Activated T-helper 2 cell treated with anti-CD3 and anti-CD28 coated beads, Interferon-gamma antibody, Interleukin-2, Interleukin-4, amounts not matched to agents 10 μg/mL and 5 μg/mL and 100 μg/mL, durations not matched to agents 14 hours and 24 hours and 36 hours (primary cell): ENCODE measurements around the gene MED13. TPM values are rescaled to one million over a fixed set of nuclear protein-coding genes. Genes with fewer than 3 reads are reported as not detected.

Experiments used
- DNase-seq: peaks from one replicate; pipeline ENCODE4 v3.0.0; 2021; ENCODE audit warnings: low spot score
- H3K27ac Mint-ChIP-seq: one replicate; pipeline ENCODE4 v1.8.0; 2021; ENCODE audit warnings: mixed read lengths
- H3K27me3 Mint-ChIP-seq: one replicate; pipeline ENCODE4 v1.8.0; 2021; ENCODE audit warnings: low read depth, mixed read lengths
- H3K36me3 Mint-ChIP-seq: one replicate; pipeline ENCODE4 v1.8.0; 2021; ENCODE audit warnings: low read depth, mixed read lengths
- H3K4me1 Mint-ChIP-seq: one replicate; pipeline ENCODE4 v1.8.0; 2021; ENCODE audit warnings: low read depth, mixed read lengths
- H3K4me3 Mint-ChIP-seq: one replicate; pipeline ENCODE4 v1.8.0; 2021; ENCODE audit warnings: low read depth, mild to moderate bottlenecking, moderate library complexity, mixed read lengths
- H3K9me3 Mint-ChIP-seq: one replicate; pipeline ENCODE4 v1.8.0; 2021; ENCODE audit warnings: mixed read lengths
- intact Hi-C: fragments of 100-400 bp; cut with micrococcal nuclease; formaldehyde crosslinking; loops from one replicate; pipeline ENCODE4 v1.15.1; 2023
- total RNA-seq: library from RNA; stranded (reverse); gene quantifications from 2 replicates; pipeline ENCODE4 v1.2.3, GENCODE V29; 2022

Gene MED13
- total RNA-seq, 1 donor from 2014 or later = 59.4 TPM

DNA sequence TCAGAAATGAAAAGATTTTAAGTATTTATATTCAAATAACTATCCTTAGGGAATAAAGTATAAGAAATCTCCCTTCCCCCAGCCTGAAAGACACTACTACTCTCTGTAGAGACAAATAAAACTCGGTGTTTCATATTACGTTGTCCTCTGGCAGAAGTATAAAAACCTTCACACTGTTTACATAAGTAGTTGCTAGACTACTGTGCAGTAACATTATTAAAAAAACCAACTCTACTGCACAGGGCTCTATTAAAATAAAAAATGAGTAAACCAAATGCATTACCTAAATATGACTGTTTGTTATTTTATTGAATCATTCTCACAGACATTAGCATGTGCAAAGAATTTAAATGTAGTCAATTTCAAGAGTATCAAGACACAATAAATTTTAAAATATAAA lies 67.4 kb downstream of the MED13 start:
- no peak for DNase-seq
- intact Hi-C loops = no loop called here
- H3K27ac Mint-ChIP-seq = no peak overlapping the region
- H3K36me3 Mint-ChIP-seq = peaks cover 33% of the 10 kb centered on the region
- no peaks in the 10 kb centered on the region for H3K27me3 Mint-ChIP-seq
- H3K4me1 Mint-ChIP-seq = peaks cover 9% of the 10 kb centered on the region
- no peak overlapping the region for H3K4me3 Mint-ChIP-seq
- H3K9me3 Mint-ChIP-seq = no peaks in the 10 kb centered on the region

DNA sequence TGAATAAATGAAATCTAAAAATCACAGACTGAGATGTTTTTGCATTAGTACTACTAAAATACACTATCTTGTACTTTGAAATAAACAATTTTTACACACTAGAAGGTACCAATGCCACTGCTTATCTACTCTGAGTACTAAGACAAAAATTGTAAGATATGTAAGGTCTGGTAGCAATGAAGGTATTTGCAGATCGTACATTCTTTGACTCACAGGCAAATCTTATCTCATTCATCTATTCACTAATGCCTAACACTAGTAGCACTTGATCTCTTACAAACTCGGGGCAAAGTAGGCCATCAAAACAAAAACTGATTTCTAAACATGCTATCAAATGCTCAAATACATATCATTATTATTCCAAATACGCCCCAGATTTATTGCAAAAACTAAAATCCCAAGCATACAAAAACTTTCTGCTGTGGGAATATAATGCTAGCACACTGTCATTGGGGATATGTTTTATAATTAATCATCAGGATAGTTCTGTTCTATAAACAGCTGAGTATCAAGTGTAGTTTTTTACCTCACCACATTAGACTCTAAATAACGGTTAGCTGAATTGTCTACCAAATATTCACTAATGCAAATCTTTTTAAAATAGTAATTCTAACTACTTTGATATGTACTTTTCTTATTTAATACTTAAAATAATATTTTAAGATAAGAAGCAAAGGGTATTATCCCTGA lies 68.0 kb downstream of the MED13 start:
- Mint-ChIP-seq H3K27me3 (no peaks in the 10 kb centered on the region), H3K4me1 (peaks cover 9% of the 10 kb centered on the region), H3K4me3 (no peak overlapping the region), H3K36me3 (peaks cover 37% of the 10 kb centered on the region), H3K9me3 (no peaks in the 10 kb centered on the region), H3K27ac (no peak overlapping the region)
- DNase-seq = no peak
- intact Hi-C loops = no loop called here

DNA sequence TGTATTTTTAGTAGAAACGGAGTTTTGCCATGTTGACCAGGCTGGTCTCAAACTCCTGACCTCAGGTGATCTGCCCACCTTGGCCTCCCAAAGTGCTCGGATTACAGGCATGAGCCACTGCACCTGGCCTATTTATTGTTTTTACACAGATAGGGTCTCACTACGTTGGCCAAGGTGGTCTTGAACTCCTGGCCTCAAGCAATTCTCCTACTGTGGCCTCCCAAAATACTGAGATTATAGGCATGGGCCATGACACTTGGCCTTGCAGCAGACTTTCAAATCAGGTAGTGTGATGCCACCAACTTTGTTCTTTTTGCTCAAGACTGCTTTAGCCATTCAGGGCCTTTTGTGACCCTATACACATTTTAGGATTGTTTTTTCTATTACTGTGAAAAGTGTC lies 75.6 kb downstream of the MED13 start:
- peaks cover 51% of the 10 kb centered on the region for H3K36me3 Mint-ChIP-seq
- no peak overlapping the region for H3K4me3 Mint-ChIP-seq
- H3K4me1 Mint-ChIP-seq = no peaks in the 10 kb centered on the region
- no peak for DNase-seq
- H3K9me3 Mint-ChIP-seq = no peaks in the 10 kb centered on the region
- no peak overlapping the region for H3K27ac Mint-ChIP-seq
- no peaks in the 10 kb centered on the region for H3K27me3 Mint-ChIP-seq
- intact Hi-C loops = no loop called here

DNA sequence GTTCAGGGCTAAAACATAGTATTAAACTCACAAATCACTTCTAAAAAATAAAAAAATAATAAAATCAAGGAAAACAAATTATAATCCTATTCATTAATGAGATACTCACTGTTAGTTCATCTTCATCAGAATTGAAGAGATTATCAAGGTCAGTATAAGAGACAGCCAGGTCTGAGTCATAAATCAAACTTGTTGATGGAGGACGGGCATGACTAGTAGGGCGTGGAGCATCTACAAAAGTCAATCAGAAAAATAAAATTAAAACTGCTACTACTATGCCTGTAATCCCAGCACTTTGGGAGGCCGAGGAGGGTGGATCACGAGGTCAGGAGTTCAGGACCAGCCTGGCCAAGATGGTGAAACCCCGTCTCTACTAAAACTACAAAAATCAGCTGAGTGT lies 78.2 kb downstream of the MED13 start:
- intact Hi-C loops = no loop called here
- no peak overlapping the region for H3K4me3 Mint-ChIP-seq
- no peaks in the 10 kb centered on the region for H3K4me1 Mint-ChIP-seq
- no peaks in the 10 kb centered on the region for H3K27me3 Mint-ChIP-seq
- DNase-seq = no peak
- no peak overlapping the region for H3K27ac Mint-ChIP-seq
- H3K9me3 Mint-ChIP-seq = no peaks in the 10 kb centered on the region
- H3K36me3 Mint-ChIP-seq = peaks cover 52% of the 10 kb centered on the region

DNA sequence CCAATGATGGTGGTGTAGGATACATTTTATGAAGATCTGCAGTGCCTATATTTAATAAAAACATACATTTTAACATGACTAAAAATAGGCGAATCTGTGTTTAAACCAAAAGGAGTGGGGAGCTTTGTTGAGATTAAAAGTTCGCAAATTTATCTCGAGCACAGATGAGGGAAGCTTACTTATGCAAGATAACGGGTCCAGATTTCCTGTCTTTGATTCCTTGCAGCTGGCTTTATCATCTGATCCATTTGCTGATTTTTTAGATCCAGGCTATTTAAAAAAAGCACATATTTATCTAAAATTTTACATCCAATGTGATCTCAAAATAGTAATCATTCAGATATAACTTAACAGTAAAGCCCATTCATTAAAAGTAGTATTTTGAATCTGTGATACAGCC lies 80.3 kb downstream of the MED13 start:
- DNase-seq = no peak
- Mint-ChIP-seq H3K27me3 (no peaks in the 10 kb centered on the region), H3K27ac (no peak overlapping the region), H3K36me3 (peaks cover 57% of the 10 kb centered on the region), H3K4me1 (peaks cover 4% of the 10 kb centered on the region), H3K4me3 (no peak overlapping the region), H3K9me3 (no peaks in the 10 kb centered on the region)
- intact Hi-C loops = no loop called here

DNA sequence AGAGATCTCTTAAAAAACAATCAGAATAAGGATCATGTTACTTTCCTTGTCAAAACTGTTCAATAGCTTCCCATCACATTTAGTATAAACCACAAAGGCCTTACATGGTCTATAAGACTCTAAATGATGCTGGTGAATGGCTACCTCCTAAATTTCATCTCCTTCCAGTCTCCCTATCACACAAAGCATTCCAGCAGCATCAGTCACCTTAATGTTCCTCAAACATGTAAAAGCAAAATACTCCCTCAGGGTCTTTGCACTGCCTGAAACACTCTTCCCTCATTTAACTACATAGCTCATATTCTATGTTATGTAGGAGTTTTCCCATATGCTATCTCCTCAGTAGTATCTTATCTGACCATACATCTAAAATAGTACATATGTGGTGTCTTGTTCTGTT lies 83.8 kb downstream of the MED13 start:
- no peak for DNase-seq
- H3K27ac Mint-ChIP-seq = no peak overlapping the region
- H3K4me3 Mint-ChIP-seq = no peak overlapping the region
- peaks cover 4% of the 10 kb centered on the region for H3K4me1 Mint-ChIP-seq
- peaks cover 67% of the 10 kb centered on the region for H3K36me3 Mint-ChIP-seq
- intact Hi-C loops = no loop called here
- no peaks in the 10 kb centered on the region for H3K9me3 Mint-ChIP-seq
- H3K27me3 Mint-ChIP-seq = no peaks in the 10 kb centered on the region

DNA sequence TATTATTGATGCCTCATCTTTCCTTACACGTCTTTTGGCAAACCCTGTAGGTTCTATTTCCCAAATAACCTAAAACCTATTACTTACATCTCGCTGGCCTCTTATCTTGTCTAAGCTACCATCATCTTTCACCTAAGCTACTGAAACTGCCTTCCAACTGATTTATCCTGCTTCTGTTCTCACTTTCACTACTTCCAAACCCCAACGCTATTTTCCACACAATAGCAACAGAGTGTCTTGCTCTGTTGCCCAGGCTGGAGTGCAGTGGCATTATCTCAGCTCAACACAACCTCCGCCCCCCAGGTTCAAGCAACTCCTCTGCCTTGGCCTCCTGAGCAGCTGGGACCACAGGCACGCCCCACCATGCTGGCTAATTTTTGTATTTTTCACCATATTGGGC lies 84.5 kb downstream of the MED13 start:
- peaks cover 4% of the 10 kb centered on the region for H3K4me1 Mint-ChIP-seq
- DNase-seq = no peak
- H3K27me3 Mint-ChIP-seq = no peaks in the 10 kb centered on the region
- H3K9me3 Mint-ChIP-seq = no peaks in the 10 kb centered on the region
- peaks cover 64% of the 10 kb centered on the region for H3K36me3 Mint-ChIP-seq
- H3K4me3 Mint-ChIP-seq = no peak overlapping the region
- H3K27ac Mint-ChIP-seq = no peak overlapping the region
- intact Hi-C loops = no loop called here

DNA sequence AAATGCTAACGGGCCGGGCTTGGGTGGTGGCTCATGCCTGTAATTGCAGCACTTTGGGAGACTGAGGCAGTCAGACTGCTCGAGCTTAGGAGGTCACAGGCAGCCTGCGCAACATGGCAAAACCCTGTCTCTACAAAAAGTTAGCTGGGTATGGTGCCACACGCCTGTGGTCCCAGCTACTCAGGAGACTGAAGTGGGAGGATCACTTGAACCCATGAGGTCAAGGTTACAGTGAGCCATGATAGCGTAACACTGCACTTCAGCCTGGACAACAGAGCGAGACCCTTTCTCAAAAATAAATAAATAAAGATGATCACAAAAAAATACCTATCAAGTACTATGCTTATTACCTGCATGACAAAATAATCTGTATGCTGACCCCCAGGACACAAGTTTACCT lies 91.0 kb downstream of the MED13 start:
- no peaks in the 10 kb centered on the region for H3K9me3 Mint-ChIP-seq
- intact Hi-C loops = no loop called here
- no peak overlapping the region for H3K4me3 Mint-ChIP-seq
- peaks cover 7% of the 10 kb centered on the region for H3K4me1 Mint-ChIP-seq
- H3K27me3 Mint-ChIP-seq = no peaks in the 10 kb centered on the region
- DNase-seq = no peak
- no peak overlapping the region for H3K27ac Mint-ChIP-seq
- peaks cover 61% of the 10 kb centered on the region for H3K36me3 Mint-ChIP-seq

DNA sequence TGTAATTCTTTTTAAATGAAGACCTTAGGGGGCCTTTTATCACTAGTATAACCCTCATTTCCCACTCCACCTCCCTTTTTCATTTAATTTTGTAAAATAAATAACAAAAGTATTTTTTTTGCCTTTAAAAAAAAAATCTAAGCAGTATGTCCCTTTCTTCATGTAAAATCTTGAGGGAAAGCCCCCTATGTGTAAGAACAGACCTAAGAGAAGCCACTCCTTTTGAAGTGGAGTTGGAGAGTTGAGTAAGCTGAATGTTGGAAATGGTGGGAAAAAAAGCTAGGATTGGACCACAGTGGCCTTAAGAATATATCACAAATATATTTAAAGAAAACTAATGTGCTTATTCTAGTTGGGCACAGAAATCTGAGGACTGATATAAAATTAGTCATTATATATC lies 92.8 kb downstream of the MED13 start:
- Mint-ChIP-seq H3K9me3 (no peaks in the 10 kb centered on the region), H3K4me3 (no peak overlapping the region), H3K36me3 (peaks cover 51% of the 10 kb centered on the region), H3K27me3 (no peaks in the 10 kb centered on the region), H3K4me1 (peaks cover 7% of the 10 kb centered on the region), H3K27ac (no peak overlapping the region)
- no peak for DNase-seq
- intact Hi-C loops = no loop called here

DNA sequence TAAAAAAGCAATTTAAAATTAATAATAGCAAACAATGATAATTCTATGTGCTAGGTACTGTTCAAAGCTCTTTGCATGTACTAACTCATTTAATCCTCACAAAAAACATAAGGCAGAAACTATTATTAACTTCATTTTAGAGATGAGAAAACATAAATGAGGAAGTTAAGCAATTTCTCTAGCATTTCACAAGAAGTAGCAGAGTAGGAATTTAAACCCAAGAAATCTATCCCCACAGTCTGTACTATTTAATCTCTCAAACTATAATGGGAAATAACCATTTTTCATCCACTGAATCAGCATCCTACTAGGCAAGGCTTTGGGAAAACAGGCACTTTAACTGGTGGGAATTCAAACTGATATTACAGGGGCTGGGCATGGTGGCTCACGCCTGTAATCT lies 95.0 kb downstream of the MED13 start:
- peaks cover 5% of the 10 kb centered on the region for H3K4me1 Mint-ChIP-seq
- intact Hi-C loops = no loop called here
- DNase-seq = no peak
- H3K36me3 Mint-ChIP-seq = peaks cover 59% of the 10 kb centered on the region
- H3K4me3 Mint-ChIP-seq = no peak overlapping the region
- no peak overlapping the region for H3K27ac Mint-ChIP-seq
- no peaks in the 10 kb centered on the region for H3K27me3 Mint-ChIP-seq
- no peaks in the 10 kb centered on the region for H3K9me3 Mint-ChIP-seq

DNA sequence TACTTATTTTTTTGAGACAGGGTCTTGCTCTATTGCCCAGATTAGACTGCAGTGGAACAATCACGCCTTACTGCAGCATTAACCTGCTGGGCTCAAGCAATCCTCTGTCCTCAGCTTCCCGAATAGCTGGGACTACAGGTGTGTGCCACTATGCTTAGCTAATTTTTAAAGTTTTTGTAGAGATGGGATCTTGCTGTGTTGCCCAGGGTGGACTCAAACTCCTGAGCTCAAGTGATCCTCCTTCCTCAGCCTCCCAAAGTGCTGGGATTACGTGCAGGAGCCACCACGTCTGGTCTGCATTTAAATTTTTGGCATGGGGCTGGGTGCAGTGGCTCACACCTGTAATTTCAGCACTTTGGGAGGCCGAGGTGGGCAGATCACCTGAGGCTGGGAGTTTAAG lies 96.3 kb downstream of the MED13 start:
- H3K36me3 Mint-ChIP-seq = peaks cover 60% of the 10 kb centered on the region
- H3K9me3 Mint-ChIP-seq = no peaks in the 10 kb centered on the region
- H3K4me1 Mint-ChIP-seq = no peaks in the 10 kb centered on the region
- H3K27ac Mint-ChIP-seq = no peak overlapping the region
- no peaks in the 10 kb centered on the region for H3K27me3 Mint-ChIP-seq
- no peak overlapping the region for H3K4me3 Mint-ChIP-seq
- no peak for DNase-seq
- intact Hi-C loops = no loop called here

DNA sequence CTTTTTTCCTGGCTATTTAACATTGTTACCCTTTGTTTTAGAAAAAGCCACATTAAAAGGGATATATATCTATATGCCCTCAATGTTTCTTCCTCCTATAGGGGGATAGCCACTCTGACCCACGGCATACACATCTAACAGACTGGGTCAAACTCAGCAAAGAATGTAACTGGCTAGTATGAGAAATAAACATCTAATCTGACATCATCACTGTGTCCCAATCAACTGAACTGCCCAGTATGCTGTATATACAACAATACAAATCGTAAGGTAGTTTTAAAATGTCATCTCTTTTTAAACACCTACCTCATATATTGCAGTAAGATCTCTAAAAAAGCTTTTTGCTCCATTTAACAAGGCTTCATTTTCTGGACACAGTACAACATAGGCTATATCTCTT lies 97.3 kb downstream of the MED13 start:
- H3K27me3 Mint-ChIP-seq = no peaks in the 10 kb centered on the region
- intact Hi-C loops = no loop called here
- peaks cover 64% of the 10 kb centered on the region for H3K36me3 Mint-ChIP-seq
- no peaks in the 10 kb centered on the region for H3K4me1 Mint-ChIP-seq
- DNase-seq = no peak
- peak overlapping the region; percentile 28 for H3K27ac Mint-ChIP-seq
- no peak overlapping the region for H3K4me3 Mint-ChIP-seq
- no peaks in the 10 kb centered on the region for H3K9me3 Mint-ChIP-seq

DNA sequence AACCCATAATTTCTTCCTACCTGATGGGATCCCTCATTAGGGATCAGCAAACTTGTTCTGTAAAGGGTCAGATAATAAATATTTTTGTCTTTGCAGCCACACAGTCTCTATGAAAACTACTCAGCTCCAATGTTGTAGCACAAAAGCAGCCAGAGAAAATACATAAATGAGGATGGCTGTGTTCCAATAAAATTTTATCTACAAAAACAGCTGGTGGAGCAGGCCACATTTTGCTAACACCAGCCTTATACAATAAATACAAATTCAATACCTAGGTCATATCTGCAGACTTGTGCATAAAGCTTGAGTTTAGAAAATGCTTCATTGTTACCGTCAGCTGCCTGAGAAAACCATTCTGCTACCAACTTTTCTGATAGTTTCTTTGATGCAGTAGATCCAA lies 98.9 kb downstream of the MED13 start:
- Mint-ChIP-seq H3K9me3 (no peaks in the 10 kb centered on the region), H3K27me3 (no peaks in the 10 kb centered on the region), H3K36me3 (peaks cover 69% of the 10 kb centered on the region), H3K4me1 (no peaks in the 10 kb centered on the region), H3K4me3 (no peak overlapping the region), H3K27ac (no peak overlapping the region)
- DNase-seq = no peak
- intact Hi-C loops = no loop called here

DNA sequence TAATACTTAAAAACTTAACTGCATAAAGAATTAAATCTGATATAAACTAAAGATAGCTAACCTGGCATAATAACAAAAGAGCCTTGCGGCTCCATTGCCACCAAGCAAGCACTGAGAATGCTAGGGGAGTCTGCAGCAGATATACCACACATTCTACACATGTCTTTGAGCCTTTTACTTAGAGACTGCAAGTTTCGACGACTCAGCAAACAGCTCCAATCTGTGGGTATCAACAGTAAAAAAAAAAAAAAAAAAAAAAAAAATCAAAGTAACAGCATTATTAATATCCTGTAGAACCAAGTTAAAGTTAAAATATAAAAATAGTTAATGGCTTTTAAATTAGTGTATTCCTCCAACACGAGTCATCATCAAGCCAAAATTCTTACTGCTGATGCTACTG lies 109.5 kb downstream of the MED13 start:
- H3K36me3 Mint-ChIP-seq = peaks cover 38% of the 10 kb centered on the region
- intact Hi-C loops = no loop called here
- H3K9me3 Mint-ChIP-seq = no peaks in the 10 kb centered on the region
- H3K4me1 Mint-ChIP-seq = no peaks in the 10 kb centered on the region
- no peak overlapping the region for H3K27ac Mint-ChIP-seq
- H3K27me3 Mint-ChIP-seq = no peaks in the 10 kb centered on the region
- no peak for DNase-seq
- no peak overlapping the region for H3K4me3 Mint-ChIP-seq
